HG03439 (cell line): ENCODE measurements around the gene EDEM1.
"Not testable (repeated sequence)": the region's sequence is repeated elsewhere in the genome, so short reads cannot be mapped to it uniquely, and the experiment has no call there.

Experiments used
- ATAC-seq: cut with Tn5 transposase; IDR thresholded peaks from one replicate; pipeline ENCODE4 v1.9.1; 2021; ENCODE audit warnings: mild to moderate bottlenecking, moderate library complexity; ENCODE audit not compliant: unreplicated experiment

EDEM1 gene

DNA sequence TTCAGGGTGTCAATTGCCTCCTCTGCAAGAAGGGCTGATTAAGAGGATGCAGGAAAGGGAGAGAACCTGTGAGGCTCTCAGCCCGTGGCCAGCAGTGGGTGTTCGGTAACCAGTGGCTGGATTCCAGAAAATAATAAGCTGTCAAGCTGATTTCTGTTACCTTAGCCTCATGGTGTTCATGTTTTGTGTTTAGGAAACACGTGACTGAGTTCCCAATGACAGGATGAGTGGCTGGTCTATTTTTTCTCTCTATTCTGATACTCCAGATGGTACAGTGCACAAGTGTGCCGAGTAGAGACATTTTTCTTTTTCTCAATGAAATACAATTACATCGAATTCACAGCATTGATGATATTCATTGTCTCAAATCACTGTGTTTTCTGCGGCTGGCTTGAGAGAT, 43.6 kb downstream of the EDEM1 start:
- no peak for ATAC-seq

DNA sequence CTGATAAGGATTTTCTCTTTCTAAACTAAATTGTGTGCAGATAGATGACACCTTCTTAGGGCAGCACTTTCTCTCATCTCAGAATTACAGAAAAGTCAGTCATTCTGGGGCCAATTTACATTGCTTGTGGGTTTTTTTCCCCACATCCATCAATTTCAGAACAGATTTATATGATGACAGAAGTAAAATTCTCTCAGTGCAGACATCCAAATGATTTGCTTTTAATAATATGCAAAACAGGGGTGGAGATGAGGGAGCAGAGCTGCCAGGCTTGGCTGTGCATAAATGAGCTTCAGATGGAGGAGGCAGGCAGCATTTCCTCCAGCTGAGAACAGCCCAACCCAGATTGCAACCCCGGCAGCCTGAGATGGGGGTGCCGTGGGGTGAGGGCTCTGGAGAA, 44.0 kb downstream of the EDEM1 start:
- no peak for ATAC-seq

- ATAC-seq: no peak
Measured at GRCh38 chr3:5232570-5232969, 45.1 kb downstream of the EDEM1 start.

GRCh38 chr3:5233026-5233425, 45.5 kb downstream of the EDEM1 start:
- ATAC-seq: no peak

DNA sequence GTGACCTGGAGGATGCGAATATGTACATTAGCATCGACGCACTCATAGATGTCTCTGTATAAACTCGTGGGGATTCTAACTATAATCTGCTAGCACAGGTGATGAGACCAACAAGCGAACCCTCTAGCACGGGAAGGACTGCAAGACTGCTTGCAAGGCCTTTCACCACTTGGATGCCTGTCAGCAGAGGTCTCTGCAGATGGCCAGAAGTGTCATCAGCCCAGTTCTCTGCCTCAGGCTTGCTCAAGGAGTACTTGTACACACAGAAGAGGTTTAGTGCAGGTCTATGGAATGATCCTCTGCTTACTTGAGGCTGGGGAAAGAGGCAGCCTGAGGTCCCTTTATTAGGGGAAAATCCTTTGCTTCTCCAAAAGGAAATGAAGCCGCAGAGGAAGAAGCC, 48.1 kb downstream of the EDEM1 start:
- no peak for ATAC-seq

DNA sequence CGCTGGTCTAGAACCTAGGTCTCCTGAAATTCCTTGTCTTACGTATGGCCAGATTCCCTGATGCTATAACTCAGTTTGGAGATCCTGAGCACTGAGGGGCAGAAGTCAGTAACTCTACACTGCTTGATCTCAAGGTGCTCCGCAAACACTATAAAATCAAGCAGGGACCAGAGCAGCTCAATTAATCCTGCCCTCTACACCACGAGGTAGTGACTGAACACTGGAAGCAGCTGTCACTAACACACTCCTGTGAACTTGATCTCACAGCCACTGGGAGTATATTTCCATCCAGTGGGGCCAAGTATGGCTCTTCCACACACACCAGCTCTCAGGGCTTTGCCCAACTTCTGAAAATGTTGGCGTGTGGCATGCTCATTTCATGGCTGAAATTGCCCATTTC, 51.0 kb downstream of the EDEM1 start:
- ATAC-seq: no peak

- no peak for ATAC-seq
Measured at GRCh38 chr3:5239602-5240001, 52.1 kb downstream of the EDEM1 start.

DNA sequence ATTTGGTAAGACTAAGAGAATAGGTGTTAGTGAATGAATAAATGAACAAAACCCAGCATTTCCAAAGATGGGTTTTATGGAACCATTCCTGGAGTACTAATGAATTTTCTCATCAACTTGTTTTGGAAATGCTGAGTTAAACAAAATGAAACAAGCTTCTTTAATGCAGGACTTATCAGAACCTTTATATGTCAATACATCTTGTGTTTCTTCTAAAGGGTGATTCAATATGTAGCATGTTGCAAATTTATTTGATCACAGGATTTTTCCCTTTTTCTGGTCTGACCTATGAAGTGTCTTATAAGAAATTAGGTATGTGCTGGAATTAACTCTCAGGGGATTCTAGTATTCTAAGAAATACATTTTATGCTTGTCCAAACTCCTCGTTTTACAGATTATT, 53.2 kb downstream of the EDEM1 start:
- no peak for ATAC-seq

DNA sequence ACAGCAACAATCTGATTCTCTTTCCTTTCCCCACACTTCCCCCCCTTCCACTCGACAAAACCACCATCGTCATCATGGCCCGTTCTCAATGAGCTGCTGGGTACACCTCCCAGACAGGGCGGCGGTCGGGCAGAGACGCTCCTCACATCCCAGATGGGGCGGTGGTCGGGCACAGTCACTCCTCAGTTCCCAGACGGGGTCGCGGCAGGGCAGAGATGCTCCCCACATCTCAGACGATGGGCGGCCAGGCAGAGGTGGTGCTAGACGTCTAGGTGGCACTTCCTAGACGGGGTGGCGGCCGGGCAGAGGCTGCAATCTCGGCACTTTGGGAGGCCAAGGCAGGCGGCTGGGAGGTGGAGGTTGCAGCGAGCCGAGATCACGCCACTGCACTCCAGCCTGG, 55.3 kb downstream of the EDEM1 start:
- not testable (repeated sequence) for ATAC-seq

DNA sequence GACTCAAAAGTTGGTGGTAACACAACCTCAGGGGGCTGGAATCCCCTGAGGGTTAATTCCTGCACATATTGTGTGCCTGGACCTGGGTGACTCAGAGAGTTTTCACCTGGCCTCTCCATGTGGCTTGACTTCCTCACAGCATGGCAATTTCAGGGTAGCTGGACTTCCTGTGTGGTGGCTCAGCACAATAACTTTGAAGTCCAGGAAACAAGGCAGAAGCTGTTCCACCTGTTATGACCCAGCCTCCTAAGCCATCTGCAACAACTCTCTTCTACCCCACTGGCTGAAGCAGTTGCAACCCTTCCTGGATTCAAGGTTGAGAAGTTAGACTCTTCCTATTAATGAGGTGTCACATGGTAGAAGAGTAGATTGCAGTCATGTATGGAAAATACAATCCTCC, 58.4 kb downstream of the EDEM1 start:
- ATAC-seq: no peak

- ATAC-seq: no peak
Measured at GRCh38 chr3:5248822-5249221, 61.3 kb downstream of the EDEM1 start.

GRCh38 chr3:5250467-5251195, 63.1 kb downstream of the EDEM1 start:
- no peak for ATAC-seq

DNA sequence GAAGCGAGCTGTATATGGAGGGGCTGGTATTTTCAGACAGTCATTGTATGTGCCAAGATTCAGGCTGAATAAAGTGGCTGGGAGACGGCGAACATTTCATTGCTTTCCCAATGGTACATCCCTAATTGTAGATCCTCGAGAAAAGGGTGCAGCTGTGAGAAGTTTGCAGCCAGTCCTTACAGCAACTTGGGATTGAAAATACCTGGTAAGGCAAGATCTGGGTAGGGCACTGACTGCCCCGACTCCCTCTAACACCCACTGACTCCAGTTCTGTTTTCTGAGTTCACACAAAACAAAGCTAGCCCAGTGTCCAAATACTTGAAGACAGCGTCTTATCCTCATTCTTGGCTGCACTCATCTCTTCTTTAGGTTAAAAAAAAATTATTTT, 63.7 kb downstream of the EDEM1 start:
- ATAC-seq: no peak

- ATAC-seq: no peak
Measured at GRCh38 chr3:5252131-5252530, 64.6 kb downstream of the EDEM1 start.

DNA sequence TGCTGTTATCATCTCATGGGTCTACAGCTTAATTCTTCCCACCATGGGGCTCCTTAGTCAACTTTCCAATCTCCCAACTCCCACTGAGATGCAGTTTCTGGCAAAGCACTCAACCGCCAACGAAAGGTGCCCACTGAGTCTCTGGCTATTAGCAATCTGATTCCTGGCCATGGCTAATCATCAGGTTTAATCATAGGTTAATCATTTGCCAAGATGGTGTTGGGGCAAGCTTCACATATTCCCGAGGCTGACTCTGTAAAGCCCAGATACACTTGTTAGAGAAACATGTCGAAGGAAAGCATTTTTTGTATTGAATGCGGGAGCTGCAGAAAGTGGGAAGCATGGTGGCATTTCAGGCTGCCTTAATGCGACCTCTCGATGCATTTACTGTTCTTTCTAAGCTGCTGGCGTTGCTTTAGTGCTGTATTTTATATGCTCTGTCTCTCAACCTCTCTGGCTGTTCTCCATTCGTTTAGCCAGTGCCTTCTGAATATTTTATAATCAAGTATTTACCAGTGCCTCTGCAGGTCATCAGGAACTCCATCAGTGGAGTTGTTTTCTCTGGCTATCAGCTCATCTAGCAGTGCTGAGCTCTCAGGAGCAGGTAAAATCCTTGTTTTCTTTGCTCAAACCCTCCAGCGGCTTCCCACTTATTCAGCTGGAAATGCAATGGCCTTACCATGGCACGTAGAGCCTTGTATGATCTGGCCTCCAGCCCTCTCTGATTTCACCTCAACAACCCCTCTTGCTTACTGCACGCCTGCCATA, 67.0 kb downstream of the EDEM1 start:
- no peak for ATAC-seq

DNA sequence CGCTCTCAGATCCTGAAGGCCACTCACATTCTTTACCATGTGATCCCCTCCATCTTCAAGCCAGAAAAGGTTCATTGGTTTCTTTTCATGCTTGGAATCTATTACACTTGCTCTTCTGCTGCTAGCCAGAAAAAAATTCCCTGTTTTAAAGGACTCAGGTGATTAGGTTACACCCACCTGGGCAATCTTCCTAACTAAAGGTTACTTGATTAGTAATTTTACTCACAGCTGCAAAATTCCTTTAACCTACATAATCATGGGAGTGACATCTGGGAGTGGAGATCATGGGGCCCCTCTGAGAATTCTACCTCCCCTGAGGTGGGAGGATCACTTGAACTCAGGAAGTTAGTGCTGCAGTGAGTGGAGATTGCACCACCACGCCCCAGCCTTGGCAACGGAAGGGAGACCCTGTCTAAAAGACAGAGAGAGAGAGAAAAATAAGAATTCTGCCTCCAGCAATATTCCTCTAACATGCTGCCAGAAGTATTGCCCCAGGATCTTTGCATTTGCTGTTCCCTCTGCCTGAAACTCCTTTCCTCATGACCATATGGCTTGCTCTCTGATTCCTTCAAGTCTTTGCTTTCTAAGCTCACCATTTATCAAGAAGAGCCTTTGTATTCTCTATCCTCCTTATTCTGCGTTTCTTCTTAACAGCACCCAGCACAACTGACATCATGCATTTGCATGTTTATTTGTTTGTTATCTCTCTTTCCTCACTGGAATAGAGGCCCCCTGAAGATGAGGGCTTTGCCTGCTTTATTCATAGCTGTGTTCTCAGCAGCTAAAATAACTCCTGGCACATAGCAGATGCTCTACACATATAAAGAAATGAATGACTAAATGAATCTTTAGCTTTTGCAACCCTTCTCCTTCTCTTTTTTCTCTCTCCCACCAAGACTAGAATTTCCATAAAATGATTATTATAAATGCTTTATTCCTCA, 68.2 kb downstream of the EDEM1 start:
- no peak for ATAC-seq

DNA sequence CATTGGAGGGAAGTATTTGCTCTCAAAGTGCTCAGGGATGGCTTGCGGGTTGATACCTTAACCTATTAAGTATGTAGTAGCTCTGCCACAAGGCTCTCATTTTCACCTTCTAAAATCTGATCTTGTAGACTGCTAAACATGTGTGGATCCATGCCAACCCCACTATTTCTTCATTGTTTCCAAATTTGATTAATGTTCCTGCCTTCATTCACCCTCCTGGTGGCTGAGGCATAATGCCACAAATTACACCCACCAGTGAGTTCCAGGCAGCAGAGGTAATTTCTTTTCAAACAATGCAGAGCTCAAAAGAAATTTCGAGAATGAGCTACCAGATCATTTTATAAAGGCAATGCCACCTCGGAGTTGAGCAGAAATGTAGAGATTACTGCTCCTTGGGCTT, 71.0 kb downstream of the EDEM1 start:
- ATAC-seq: no peak

DNA sequence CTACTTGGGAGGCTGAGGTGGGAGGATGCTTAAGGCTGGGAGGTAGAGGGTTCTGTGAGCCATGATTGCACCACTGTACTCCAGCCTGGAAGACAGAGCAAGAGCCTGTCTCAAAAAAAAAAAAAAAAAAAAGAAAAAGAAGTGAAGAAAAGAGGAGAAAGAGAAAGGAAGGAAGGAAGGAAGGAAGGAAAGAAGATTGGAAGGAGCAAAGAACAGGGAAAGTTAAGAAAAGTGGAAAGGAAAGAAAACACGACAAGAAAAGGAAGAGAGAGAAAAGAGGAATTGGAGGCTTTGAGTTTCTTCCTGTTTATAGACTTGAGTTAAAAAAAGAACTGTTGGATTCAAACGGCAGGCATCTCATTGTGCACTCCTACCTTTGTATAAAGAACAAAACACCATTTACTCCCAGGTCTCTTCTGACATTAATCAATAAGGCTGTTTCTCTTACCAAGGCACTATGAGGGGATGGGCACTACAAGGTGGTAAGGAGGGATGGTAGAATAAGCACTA, 73.5 kb downstream of the EDEM1 start:
- ATAC-seq: no peak

- ATAC-seq: no peak
Measured at GRCh38 chr3:5262507-5262906, 75.0 kb downstream of the EDEM1 start.

GRCh38 chr3:5264093-5264600, 76.6 kb downstream of the EDEM1 start:
- ATAC-seq: no peak
